HK-2 (cell line): Measurements from ENCODE around the gene CIBAR2.
"Not testable (repeated sequence)": the region's sequence is repeated elsewhere in the genome, so short reads cannot be mapped to it uniquely, and the experiment has no call there.

Experiments
- DNase-seq: peaks from one replicate; pipeline ENCODE4 v3.0.0-alpha.2; 2018; ENCODE audit not compliant: unreplicated experiment

The CIBAR2 gene

GRCh38 chr16:85128079-85128837 is 16.0 kb upstream of the CIBAR2 start:
- DNase-seq, result no peak

- no peak for DNase-seq
Measured at GRCh38 chr16:85127379-85127723, 15.1 kb upstream of the CIBAR2 start.

GRCh38 chr16:85126705-85127378 is 14.6 kb upstream of the CIBAR2 start:
- DNase-seq, result peak; percentile 34

DNA sequence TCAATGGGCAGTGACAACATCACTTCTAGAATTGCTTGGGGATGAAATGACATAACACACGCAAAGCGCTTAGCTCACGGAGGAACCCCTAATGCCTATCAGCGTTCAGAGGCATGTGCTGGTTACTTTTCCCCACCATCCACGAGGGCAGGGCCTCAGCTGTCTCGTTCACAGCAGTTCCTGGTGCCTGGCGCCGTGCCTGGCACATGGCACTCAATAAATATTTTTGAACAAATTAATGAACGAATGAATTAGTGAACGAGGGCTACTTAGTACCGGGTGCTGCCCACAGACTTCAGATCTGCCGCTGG is 14.1 kb upstream of the CIBAR2 start:
- no peak for DNase-seq

GRCh38 chr16:85125570-85126393 is 13.5 kb upstream of the CIBAR2 start:
- DNase-seq, result no peak

GRCh38 chr16:85124636-85125346 is 12.5 kb upstream of the CIBAR2 start:
- DNase-seq, result no peak

GRCh38 chr16:85123891-85124635 is 11.8 kb upstream of the CIBAR2 start:
- peak; percentile 32 for DNase-seq

DNA sequence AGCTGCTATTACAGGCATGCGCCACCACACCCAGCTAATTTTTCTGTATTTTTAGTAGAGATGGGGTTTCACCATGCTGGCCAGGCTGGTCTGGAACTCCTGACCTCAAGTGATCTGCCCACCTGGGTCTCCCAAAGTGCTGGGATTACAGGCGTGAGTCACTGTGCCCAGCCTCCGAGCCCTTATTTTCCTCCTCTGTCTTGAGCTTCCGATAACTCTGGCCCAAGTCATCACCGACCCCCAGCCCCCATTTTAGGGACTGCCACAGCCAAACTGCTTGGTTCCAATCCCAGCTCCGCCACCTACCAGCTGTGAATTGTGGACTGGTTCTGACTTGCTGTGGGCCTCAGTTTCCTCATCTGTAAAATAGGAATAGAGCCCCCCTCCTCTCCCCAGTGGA is 11.2 kb upstream of the CIBAR2 start:
- not testable (repeated sequence) for DNase-seq

DNA sequence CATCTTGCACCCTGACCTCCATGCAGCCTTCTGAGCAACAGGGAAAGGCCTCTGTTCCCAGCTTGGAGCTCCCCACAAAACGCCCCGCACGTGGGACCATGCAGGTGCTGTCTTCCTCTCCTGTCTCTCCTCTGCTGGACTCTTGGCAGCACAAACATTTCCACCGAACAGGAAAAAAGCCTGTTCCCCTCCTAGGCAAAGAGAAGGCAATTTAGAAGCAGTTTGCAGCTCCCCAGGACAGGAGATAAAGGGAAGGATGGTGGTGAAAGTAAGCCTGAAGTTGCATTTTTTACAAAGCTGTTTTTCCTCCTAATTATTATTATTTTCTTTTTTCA is 7.7 kb upstream of the CIBAR2 start:
- no peak for DNase-seq

DNA sequence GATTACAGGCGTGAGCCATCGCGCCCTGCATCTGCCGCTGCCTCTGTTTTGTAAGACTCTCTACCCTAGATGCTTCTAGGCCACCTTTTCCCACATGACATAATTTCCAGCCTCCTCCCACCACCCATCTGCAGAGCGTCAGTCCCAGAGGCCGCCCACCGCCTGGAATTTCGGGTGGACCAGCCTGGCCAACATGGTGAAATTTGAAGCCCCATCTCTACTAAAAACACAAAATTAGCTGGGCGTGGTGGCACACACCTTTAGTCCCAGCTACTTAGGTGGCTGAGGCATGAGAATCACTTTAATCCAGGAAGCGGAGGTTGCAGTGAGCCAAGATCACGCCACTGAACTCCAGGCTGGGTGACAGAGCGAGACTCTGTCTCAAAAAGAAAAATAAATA is 5.1 kb upstream of the CIBAR2 start:
- DNase-seq, result no peak

DNA sequence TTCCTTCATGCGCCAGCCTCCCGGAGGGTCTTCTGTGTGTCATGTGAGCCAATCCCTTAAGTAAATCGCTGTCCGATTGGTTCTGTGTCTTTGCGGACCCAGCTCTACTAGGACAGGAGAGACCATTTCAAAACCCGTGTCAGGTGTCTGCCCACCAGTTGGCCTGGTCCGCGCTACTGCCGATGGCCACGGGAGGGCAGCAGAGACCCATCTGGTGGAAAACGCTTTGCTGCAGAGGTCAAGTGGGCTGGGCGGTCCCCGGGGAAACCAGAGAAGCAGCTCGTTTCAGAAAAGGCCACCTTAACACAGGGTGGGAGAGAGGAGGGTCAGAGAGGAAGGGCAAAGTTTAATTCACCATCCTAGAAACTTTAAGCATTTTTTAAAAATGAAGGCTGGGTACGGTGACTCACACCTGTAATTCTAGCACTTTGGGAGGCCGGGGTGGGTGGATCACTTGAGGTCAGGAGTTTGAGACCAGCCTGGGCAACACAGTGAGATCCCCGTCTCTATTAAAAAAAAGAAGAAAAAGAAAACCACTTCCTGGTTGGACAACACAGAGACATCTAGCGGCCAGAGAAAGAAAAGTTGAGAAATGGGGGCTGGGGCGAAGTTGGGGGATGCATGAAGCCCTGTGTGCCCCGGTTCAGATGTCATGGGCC is 2.8 kb upstream of the CIBAR2 start:
- DNase-seq, result peak; percentile 90

DNA sequence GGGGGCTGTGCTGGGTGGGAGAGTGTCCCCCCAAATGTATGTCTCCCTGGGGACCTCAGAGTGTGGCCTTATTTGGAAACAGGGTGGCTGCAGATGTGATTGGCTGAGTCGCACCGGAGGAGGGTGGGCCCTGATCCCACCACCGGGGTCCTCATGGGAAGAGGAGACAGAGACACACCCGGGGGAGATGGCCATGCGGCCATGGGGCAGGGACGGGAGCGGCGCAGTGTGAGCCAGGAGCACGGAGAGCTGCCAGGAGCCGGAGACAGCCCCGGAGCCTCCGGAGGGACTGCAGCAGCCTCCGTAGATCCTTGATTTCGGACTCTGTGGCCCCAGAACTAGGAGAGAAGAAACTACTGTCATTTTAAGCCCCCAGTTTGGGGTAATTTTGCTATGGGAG is 1.6 kb upstream of the CIBAR2 start:
- no peak for DNase-seq

- DNase-seq, result no peak
Measured at GRCh38 chr16:85113168-85113733, 979 bp upstream of the CIBAR2 start.

DNA sequence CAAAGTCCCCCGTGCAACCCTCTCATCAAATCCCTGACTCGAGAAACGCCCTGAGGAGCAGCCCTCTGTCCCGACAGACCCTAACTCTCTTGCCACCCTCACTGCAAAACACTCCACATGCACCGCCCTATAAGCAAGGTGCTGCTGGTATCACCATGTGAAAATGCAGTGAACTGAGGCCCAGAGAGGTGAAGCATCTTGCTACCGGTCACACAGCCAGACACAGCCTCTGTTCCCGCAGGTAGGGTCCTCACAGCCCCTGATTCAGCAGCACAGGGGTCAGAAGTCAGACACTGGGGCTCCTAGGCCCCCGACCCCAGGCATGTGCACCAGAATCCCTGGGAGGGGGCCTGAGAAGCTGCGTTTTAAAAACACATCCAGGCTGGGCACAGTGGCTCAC is 1.1 kb downstream of the CIBAR2 start:
- DNase-seq, result no peak

GRCh38 chr16:85110105-85110504 is 2.2 kb downstream of the CIBAR2 start:
- DNase-seq, result no peak

DNA sequence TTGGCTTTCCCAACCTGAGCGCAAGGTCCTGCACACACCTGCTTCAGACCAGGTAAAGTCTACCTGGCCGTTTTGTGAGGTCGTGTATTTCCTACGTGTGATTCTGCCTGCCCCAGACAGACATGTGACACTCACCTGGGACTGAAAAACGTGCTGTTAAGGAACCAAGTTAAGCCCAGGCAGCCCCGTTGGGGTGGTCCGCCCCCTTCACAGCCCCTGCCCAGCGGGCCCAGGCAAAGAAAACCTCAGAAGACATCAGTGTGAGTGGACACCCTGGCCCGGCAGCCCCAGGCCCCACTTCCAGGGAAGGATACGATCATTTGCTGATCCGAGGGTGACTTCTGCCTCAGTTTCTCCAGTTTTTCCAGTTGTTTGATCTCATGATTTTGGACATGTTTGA is 4.7 kb downstream of the CIBAR2 start:
- no peak for DNase-seq

- DNase-seq, result no peak
Measured at GRCh38 chr16:85107083-85107482, 5.2 kb downstream of the CIBAR2 start.

DNA sequence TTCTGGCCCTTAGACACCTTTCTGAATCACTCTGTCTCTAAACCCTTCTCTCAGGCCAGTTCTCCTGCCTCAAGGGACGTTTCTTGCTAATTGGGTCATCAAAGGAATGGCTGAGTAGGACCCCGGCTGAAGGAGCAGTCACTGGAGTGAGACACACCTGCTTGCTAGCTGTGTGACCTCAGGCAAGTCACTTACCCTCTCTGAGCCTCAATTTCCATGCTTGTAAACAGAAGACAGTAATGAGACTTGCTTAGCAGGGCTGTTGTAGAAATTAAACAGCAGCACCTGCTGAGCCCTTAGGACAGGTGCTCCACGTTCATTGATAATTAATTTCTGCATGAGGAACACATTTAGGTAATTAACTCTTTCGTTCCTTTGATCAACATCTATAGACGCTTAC is 6.8 kb downstream of the CIBAR2 start:
- DNase-seq, result no peak

DNA sequence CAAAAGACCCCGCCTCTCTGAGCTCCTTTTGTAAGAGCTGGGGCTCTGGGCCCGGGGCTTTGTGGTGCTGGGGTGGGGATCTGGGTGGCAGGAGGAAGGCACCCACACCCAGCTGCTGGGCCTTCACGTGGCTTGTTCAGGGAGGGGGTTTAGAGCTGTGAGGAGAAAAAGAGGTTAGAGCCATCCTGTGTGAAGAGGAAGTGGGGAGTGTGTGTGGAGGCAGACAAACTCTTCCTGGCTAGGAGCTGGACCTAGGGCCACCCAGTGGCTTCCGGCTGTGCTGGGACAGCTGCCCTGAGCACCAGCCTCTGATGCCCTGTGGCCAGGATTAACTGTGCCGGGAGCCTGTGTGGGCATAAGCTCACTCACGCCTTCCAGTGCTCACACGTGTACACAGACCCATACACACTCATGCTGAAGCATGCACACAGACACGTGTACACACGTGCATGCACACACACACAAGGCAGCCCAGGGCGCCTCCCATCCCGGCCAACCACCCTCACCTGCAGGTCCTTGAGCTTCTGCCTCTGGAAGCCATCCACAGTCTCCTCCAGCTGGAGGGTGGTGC is 7.4 kb downstream of the CIBAR2 start:
- DNase-seq, result no peak

DNA sequence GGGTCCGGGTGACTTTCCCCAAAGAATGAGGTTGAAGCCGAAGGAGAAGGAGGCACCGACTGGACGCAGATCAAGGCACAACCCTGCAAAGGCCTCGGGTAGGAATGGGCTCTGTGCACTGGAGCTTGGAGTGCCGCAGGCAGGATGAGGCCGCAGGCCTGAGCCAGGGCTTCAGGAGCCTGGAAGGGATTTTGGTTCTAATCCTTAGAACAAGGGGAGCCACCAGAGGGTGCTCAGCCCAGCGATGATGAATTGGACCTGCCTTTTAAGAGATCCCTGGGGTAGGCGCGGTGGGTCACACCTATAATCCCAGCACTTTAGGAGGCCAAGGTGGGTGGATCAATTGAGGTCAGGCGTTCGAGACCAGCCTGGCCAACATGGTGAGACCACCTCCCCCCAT is 8.1 kb downstream of the CIBAR2 start:
- DNase-seq, result no peak
